GM21390 (cell line): ENCODE results near the gene C1orf167.

Source experiments
- ATAC-seq: cut with Tn5 transposase; IDR thresholded peaks from one replicate; pipeline ENCODE4 v1.9.1; 2021; ENCODE audit not compliant: unreplicated experiment

C1orf167 gene

GRCh38 chr1:11835441-11836225 is 73.6 kb downstream of the C1orf167 start:
- no peak for ATAC-seq

GRCh38 chr1:11836955-11837766 is 75.2 kb downstream of the C1orf167 start:
- ATAC-seq = no peak

DNA sequence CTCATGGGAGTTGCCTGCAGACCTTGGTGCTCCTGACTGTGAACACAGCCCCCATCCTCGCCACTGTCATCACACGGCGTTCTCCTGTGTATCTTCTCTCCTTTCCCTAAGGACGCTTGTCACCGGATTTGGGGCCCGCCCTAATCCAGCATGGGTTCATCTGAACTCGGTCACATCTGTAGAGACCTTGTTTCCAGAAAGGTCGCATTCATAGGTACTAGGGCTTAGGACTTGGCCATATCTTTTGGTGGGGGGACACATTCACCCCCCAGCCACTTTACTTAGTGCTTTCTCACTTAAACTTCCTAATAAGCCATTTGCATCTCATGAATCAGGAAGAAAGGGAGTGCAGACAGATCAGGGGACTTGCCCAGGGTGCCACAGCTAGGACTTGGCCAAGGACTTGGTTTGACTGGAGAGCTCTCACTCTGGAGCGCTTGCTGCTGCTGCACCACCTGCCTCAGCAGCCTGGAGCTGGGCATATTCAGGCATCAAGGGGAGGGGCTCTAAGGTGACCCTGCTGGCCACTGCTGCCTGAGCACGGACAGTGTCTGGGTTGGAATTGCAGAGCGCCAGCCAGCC is 75.9 kb downstream of the C1orf167 start:
- ATAC-seq = no peak

- ATAC-seq = no peak
Measured at GRCh38 chr1:11838349-11839272, 76.6 kb downstream of the C1orf167 start.
